ENCODE data around the gene NEUROD2. TPM values are rescaled to one million over a fixed set of nuclear protein-coding genes. Genes with fewer than 3 reads are reported as not detected.

NEUROD2 gene
- total RNA-seq, 1 donor from 2014 or later: not detected

DNA sequence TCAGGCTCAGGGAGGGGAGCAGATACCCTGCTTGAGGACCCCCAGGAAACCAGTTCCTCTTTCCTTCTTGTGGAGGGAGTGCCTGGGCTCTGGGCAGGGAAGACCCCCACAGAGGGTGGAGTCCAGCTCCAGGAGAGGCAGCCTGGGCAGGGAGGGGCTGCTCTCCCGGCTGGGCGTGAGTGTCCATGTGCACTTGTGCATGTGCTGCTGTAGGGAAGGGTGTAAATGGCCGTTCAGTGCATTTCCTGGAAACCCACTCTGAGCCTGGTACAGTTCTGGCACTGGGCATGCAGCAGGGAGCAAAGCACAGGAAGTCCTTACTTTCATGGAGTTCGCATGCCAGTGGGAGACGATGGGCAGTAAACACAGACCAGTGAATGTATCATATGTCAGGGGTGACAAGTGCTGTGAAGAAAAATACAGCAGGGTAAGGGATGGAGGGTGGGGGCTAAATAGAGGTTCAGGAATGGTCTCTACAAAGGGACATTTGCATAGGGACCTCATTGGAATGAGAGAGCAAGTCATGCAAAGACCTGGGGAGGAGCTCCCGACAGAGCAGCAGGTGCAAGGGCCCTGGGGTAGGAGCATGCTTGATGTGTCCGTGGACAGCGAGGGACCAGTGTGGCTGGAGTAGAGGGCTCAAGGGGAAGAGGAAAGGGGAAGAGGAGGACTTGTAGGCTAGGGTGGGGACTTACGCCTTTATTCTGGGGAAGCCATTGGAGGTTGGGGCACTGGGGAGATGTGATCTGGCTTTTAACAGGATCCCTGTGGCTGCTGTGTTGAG, 34.8 kb upstream of the NEUROD2 start:
- ATAC-seq (peak in 1 of 2 donors; percentile 25), DNase-seq (no peak)
- Histone ChIP-seq H3K4me3 (no peak overlapping the region), H3K27ac (no peak overlapping the region), H3K9me3 (no peaks in the 10 kb centered on the region), H3K4me1 (peaks cover 64% of the 10 kb centered on the region), H3K36me3 (no peaks in the 10 kb centered on the region), H3K27me3 (ENCODE audit: low read depth) (no peaks in the 10 kb centered on the region)
- TF ChIP-seq, protein P1, sequence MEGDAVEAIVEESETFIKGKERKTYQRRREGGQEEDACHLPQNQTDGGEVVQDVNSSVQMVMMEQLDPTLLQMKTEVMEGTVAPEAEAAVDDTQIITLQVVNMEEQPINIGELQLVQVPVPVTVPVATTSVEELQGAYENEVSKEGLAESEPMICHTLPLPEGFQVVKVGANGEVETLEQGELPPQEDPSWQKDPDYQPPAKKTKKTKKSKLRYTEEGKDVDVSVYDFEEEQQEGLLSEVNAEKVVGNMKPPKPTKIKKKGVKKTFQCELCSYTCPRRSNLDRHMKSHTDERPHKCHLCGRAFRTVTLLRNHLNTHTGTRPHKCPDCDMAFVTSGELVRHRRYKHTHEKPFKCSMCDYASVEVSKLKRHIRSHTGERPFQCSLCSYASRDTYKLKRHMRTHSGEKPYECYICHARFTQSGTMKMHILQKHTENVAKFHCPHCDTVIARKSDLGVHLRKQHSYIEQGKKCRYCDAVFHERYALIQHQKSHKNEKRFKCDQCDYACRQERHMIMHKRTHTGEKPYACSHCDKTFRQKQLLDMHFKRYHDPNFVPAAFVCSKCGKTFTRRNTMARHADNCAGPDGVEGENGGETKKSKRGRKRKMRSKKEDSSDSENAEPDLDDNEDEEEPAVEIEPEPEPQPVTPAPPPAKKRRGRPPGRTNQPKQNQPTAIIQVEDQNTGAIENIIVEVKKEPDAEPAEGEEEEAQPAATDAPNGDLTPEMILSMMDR (IDR thresholded peaks at IDR 0.05): no peak
- intact Hi-C loops (cut with DNase I): no loop called here

DNA sequence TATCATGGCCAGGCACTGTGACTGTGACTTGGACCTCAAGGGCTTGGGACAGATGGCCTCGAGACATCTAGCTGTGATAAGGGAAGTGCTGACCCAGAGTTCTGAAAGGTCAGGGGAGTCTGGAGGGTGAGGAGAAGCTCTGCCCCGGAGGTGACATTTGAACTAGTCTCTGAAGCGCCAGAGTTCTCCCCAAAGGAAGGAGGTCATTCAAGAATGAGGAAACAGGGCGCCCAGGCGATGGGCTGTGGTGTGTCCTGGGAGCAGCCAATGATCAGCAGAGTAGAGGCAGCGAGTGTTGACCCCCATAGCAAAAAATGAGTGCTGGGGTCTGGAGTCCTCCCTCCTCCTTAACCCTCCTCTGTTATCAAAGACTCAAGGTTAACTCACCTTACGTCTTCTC, 34.2 kb upstream of the NEUROD2 start:
- peak in 1 of 2 donors; percentile 21 for ATAC-seq
- no peak overlapping the region for H3K4me3 ChIP-seq
- no peak overlapping the region for H3K27ac ChIP-seq
- H3K27me3 ChIP-seq (ENCODE audit: low read depth): no peaks in the 10 kb centered on the region
- H3K36me3 ChIP-seq: no peaks in the 10 kb centered on the region
- H3K9me3 ChIP-seq: no peaks in the 10 kb centered on the region
- TF ChIP-seq, protein P1 (IDR thresholded peaks at IDR 0.05): no peak
- peaks cover 64% of the 10 kb centered on the region for H3K4me1 ChIP-seq
- intact Hi-C loops (cut with DNase I): no loop called here
- DNase-seq: no peak

DNA sequence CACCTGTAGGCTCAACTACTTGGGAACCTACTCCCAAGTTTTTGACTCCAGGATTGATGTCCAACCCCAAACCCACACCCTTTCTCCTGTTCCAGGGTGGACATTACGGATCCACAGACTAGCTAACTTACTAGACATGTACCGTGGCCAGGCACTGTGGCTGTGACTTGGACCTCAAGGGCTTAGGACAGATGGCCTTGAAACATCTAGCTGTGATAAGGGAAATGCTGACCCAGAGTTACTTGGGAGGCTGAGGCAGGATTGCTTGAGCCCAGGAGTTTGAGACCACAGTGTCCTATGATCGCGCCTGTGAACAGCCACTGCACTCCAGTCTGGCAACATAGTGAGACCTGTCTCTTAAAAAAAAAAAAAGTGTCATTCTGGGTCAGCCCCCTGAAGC, 33.4 kb upstream of the NEUROD2 start:
- ATAC-seq: no peak
- Histone ChIP-seq H3K27ac (no peak overlapping the region), H3K36me3 (no peaks in the 10 kb centered on the region), H3K27me3 (ENCODE audit: low read depth) (no peaks in the 10 kb centered on the region), H3K4me1 (peaks cover 71% of the 10 kb centered on the region), H3K4me3 (no peak overlapping the region), H3K9me3 (no peaks in the 10 kb centered on the region)
- intact Hi-C loops (cut with DNase I): no loop called here
- TF ChIP-seq, protein P1 (IDR thresholded peaks at IDR 0.05): no peak
- DNase-seq: no peak

DNA sequence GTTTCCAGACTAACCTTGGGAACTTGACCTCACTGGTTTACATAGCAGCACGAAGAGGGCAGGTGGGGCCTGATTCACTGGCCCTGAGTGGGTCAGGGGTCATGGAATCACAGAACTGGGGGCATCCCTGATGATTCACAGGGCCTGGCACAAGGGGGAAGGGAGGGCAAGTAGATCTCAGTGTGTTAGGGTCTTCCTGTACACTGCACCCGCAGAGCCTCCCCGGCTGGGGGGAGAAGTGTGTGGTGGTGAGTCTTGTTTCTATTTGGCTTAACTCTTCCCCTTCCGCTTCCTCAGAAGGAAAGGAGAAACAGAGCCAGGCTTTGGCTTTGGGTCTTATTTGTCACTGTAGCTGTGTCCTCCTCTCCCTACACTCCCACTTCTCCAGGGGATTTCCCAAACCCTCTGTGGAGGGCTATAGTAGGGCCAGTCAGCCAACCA, 32.9 kb upstream of the NEUROD2 start:
- Histone ChIP-seq H3K9me3 (no peaks in the 10 kb centered on the region), H3K36me3 (no peaks in the 10 kb centered on the region), H3K27ac (no peak overlapping the region), H3K27me3 (ENCODE audit: low read depth) (no peaks in the 10 kb centered on the region), H3K4me1 (peaks cover 73% of the 10 kb centered on the region), H3K4me3 (no peak overlapping the region)
- intact Hi-C loops (cut with DNase I): no loop called here
- ATAC-seq (no peak), DNase-seq (no peak)
- TF ChIP-seq, protein P1 (IDR thresholded peaks at IDR 0.05): no peak

DNA sequence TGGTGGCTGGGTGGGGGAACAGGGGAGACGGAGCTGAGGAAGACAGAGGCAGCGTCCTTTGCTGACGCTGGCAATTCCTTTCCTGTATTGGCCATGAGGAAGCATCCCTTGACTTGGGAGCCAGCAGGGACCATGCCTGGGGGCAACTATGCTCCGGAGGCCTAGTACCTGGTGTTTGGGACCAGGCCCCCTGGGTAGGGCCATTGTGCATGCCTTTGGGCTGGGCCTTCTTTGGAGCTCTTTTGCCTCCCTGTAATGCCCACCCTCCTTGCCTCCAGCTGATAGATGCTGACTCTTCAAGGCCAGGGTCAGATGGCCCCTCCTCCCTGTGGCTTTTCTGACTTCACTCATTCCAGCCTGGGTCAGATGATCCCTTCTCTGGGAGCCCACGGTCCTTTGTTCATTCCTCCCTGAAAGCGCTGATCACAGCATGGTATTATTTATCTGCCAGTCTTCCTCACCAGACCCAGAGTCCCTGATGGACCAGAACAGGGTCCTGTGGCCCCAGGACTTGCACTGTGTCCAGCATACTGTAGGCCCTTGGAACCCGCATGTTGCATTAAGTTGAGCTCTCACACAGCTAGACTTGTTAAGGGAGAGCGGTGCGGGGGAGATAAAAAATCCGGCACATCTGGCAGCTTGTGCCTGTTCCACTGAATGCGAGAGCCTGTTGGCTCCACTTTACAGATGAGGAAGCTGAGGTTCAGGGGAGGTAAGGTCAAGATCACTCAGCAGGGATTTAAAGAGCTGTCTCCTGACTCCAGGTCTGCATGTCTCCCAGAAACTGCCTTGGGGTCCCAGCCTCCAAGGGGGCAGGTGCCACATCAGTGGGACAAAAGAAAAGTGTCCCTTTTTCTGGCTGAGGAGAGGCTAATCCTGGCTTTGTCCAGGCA, 32.1 kb upstream of the NEUROD2 start:
- ATAC-seq: no peak
- DNase-seq: no peak
- TF ChIP-seq, protein P1 (IDR thresholded peaks at IDR 0.05): no peak
- Histone ChIP-seq H3K4me3 (no peak overlapping the region), H3K4me1 (peaks cover 73% of the 10 kb centered on the region), H3K36me3 (no peaks in the 10 kb centered on the region), H3K9me3 (no peaks in the 10 kb centered on the region), H3K27me3 (ENCODE audit: low read depth) (no peaks in the 10 kb centered on the region), H3K27ac (no peak overlapping the region)
- intact Hi-C loops (cut with DNase I): no loop called here

All from lower lobe of right lung (tissue), 2 donors.